GM12878 (cell line): ENCODE results near the gene KBTBD3. TPM values are rescaled to one million over a fixed set of nuclear protein-coding genes. Genes with fewer than 3 reads are reported as not detected.

Experiments used
- ATAC-seq: fragments of 200-7000 bp; cut with Tn5 transposase; 3 replicates; pipeline ENCODE4 v1.9.1; 2020; ENCODE audit warnings: mild to moderate bottlenecking, moderate library complexity
- BruUV-seq: library from RNA; stranded (reverse); fragments of 400-500 nt; replicated peaks from 2 replicates; lab custom pipeline; 2021; lab: Mats Ljungman, UMichigan
- CTCF ChIA-PET: fragments of 300-600 bp; sonication (Branson Sonifier 250); formaldehyde crosslinking; extraction: SDS; loops from one replicate; lab custom pipeline; 2021; ENCODE audit warnings: inconsistent platforms; lab: Yijun Ruan, JAX
- POLR2A ChIA-PET: fragments of 350-600 bp; formaldehyde crosslinking; extraction: SDS; loops from one replicate; lab custom pipeline; 2021; ENCODE audit warnings: inconsistent platforms; lab: Charles Lee
- RAD21 ChIA-PET: fragments of 300-600 bp; sonication (Branson Sonifier 250); formaldehyde crosslinking; loops from one replicate; lab custom pipeline; 2023; ENCODE audit warnings: antibody characterized with exemption; ENCODE audit not compliant: unreplicated experiment; lab: Charles Lee
- SMC1A ChIA-PET: fragments of 300-600 bp; sonication (Branson Sonifier 250); formaldehyde crosslinking; loops from one replicate; lab custom pipeline; 2023; ENCODE audit not compliant: unreplicated experiment, uncharacterized antibody; lab: Charles Lee
- DNase-seq: peaks from one replicate; pipeline ENCODE4 v3.0.0-alpha.2; 2011; ENCODE audit warnings: low read depth, low spot score
- FAIRE-seq: peaks from 3 replicates; lab custom pipeline; 2011; peaks lifted over from hg19 to GRCh38; lab: Jason Lieb, UNC
- H2AFZ ChIP-seq: 2 replicates; pipeline ENCODE4 v1.6.0; 2011; ENCODE audit warnings: low read depth, low read length, control low read depth; ENCODE audit not compliant: control insufficient read depth
- H3K27ac ChIP-seq: 2 replicates; pipeline ENCODE4 v1.5.1; 2011; ENCODE audit warnings: control low read depth; ENCODE audit not compliant: control insufficient read depth, insufficient read depth
- H3K27me3 ChIP-seq, 2 experiments: replicated peaks in 1 of 2; 2 replicates each; pipeline versions ENCODE4 v1.6.0 to v1.6.1; 2011; ENCODE audit warnings: low read length in 1 of 2; ENCODE audit not compliant: control insufficient read depth in 2 of 2, insufficient read depth in 2 of 2
- H3K36me3 ChIP-seq, 2 experiments: 2 replicates each; pipeline ENCODE4 v1.5.1; 2011; ENCODE audit warnings: low read length in 1 of 2; ENCODE audit not compliant: control insufficient read depth in 2 of 2, insufficient read depth in 2 of 2
- H3K4me1 ChIP-seq: 2 replicates; pipeline ENCODE4 v1.6.1; 2011; ENCODE audit warnings: mild to moderate bottlenecking, low read length, moderate library complexity, mixed read lengths; ENCODE audit not compliant: control insufficient read depth, insufficient read depth
- H3K4me2 ChIP-seq: 2 replicates; pipeline ENCODE4 v1.6.0; 2011; ENCODE audit warnings: control low read depth; ENCODE audit not compliant: control insufficient read depth, insufficient read depth
- H3K4me3 ChIP-seq: fragments of 200-600 bp; sonication (generic); 2 replicates; pipeline ENCODE4 v1.5.1; 2016
- H3K79me2 ChIP-seq: 2 replicates; pipeline ENCODE4 v1.6.0; 2011; ENCODE audit warnings: low read length; ENCODE audit not compliant: control insufficient read depth, insufficient read depth
- H3K9ac ChIP-seq: 2 replicates; pipeline ENCODE4 v1.8.0; 2011; ENCODE audit warnings: low read length, control low read depth, mixed read lengths; ENCODE audit not compliant: control insufficient read depth, insufficient read depth
- H3K9me3 ChIP-seq: replicated peaks from 3 replicates; pipeline ENCODE4 v1.5.1; 2011; ENCODE audit warnings: mild to moderate bottlenecking, low read length; ENCODE audit not compliant: control insufficient read depth, insufficient read depth
- H4K20me1 ChIP-seq: 2 replicates; pipeline ENCODE4 v1.6.0; 2011; ENCODE audit not compliant: control insufficient read depth, insufficient read depth
- ATF3 ChIP-seq: IDR thresholded peaks from 2 replicates; pipeline ENCODE4 v1.6.1; 2011; ENCODE audit warnings: low read depth, mild to moderate bottlenecking, low read length, moderate library complexity, borderline replicate concordance; ENCODE audit errors: extremely low read depth
- CREB1 ChIP-seq: IDR thresholded peaks from 2 replicates; pipeline ENCODE4 v1.6.1; 2012; ENCODE audit warnings: low read depth, mild to moderate bottlenecking, inconsistent platforms
- IKZF1 ChIP-seq: fragments of 450-650 bp; conservative IDR thresholded peaks from 2 replicates; pipeline ENCODE4 v1.6.1; 2017; ENCODE audit warnings: antibody characterized with exemption, mild to moderate bottlenecking
- MYB ChIP-seq: fragments of 150-350 bp; IDR thresholded peaks from 2 replicates; pipeline ENCODE4 v1.6.1; 2014; ENCODE audit warnings: mild to moderate bottlenecking, low read depth, low read length, borderline replicate concordance
- RAD51 ChIP-seq: fragments of 450-650 bp; IDR thresholded peaks from 2 replicates; pipeline ENCODE4 v1.6.1; 2016; ENCODE audit warnings: moderate library complexity, mild to moderate bottlenecking, inconsistent platforms
- STAT1 ChIP-seq: fragments of 450-650 bp; conservative IDR thresholded peaks from 2 replicates; pipeline ENCODE4 v1.6.1; 2014; ENCODE audit warnings: antibody characterized with exemption, mild to moderate bottlenecking
- USF1 ChIP-seq: IDR thresholded peaks from 2 replicates; pipeline ENCODE4 v1.6.1; 2011; ENCODE audit warnings: borderline replicate concordance, low read depth, mild to moderate bottlenecking, moderate library complexity, mixed read lengths, low read length; ENCODE audit not compliant: insufficient read depth; ENCODE audit errors: extremely low read length
- WGBS: methylation state at CpG from one replicate; pipeline ENCODE4 v1.1.6; 2016; ENCODE audit warnings: low lambda C conversion rate; ENCODE audit not compliant: insufficient replicate concordance, insufficient coverage; ENCODE audit errors: missing lambda C conversion rate; 5-methylcytosine and 5-hydroxymethylcytosine counted together
- in situ Hi-C: fragments of 300-500 bp; cut with MboI; formaldehyde crosslinking; loops from 9 replicates; pipeline ENCODE4 v1.14.3; 2018; ENCODE audit warnings: mixed read lengths
- intact Hi-C: fragments of 100-400 bp; cut with micrococcal nuclease; formaldehyde crosslinking; loops from one replicate; pipeline ENCODE4 v1.14.2; 2022; ENCODE audit not compliant: unreplicated experiment
- polyA plus RNA-seq, 11 experiments: library from polyadenylated mRNA; depleted of rRNA in 4 of 11; unstranded in 6 of 11; stranded (reverse) in 5 of 11; fragments of >200 nt; fragmentation: Nextera tagmentation in 4 of 11; fragmentation: Illumina TruSeq in 1 of 11; extraction: Ambion mirVana in 4 of 11; extraction: Trizol in 1 of 11; gene quantifications; 1 replicate in 1 of 11; 2 replicates in 10 of 11; pipeline versions ENCODE4 v1.2.1 to v1.2.3, GENCODE V29; 2011 to 2016; ENCODE audit warnings: inconsistent platforms in 2 of 11, missing spikeins in 2 of 11, low read depth in 1 of 11
- total RNA-seq, 4 experiments: library from RNA; depleted of rRNA in 3 of 4; stranded (reverse); fragments of >200 nt in 3 of 4; fragmentation: Illumina TruSeq in 1 of 4; extraction: Trizol in 1 of 4; gene quantifications; 2 replicates each; pipeline versions ENCODE4 v1.2.1 to v1.2.3, GENCODE V29; 2013 to 2021

KBTBD3 gene
- total and polyA plus RNA-seq, 10 of the 15 experiments (the other 5 are each of a cell fraction or from before 2014, with no cell fraction given), result 1.9 to 18.1 (median 8.4) TPM

GRCh38 chr11:106014620-106015019, 62.5 kb downstream of the KBTBD3 start:
- H3K4me2 ChIP-seq, result no peak overlapping the region
- no peaks in the 10 kb centered on the region for H4K20me1 ChIP-seq
- CTCF ChIA-PET, result interaction anchor here (1.3 kb wide), 1 partner anchor 72 kb away, joined by 3 read pairs; no protein-coding TSS in a partner anchor
- no TSS peak for BruUV-seq
- no peaks in the 10 kb centered on the region for H3K27me3 ChIP-seq
- FAIRE-seq (no peak), DNase-seq (no peak), ATAC-seq (no peak)
- no peak overlapping the region for H3K9ac ChIP-seq
- SMC1A ChIA-PET, result interaction anchor here (1.0 to 1.3 kb wide), 2 partner anchors 9 to 45 kb away, joined by 3 read pairs; no protein-coding TSS in a partner anchor
- H3K79me2 ChIP-seq, result peaks cover 42% of the 10 kb centered on the region
- in situ Hi-C loops (no loop called here), intact Hi-C loops (no loop called here)
- H2AFZ ChIP-seq, result no peak overlapping the region
- no peak overlapping the region for H3K4me3 ChIP-seq
- RAD21 ChIA-PET, result interaction anchor here (1.2 to 1.3 kb wide), 2 partner anchors 8 to 16 kb away, joined by 3 read pairs; no protein-coding TSS in a partner anchor
- POLR2A ChIA-PET, result no interaction called here
- TF ChIP-seq STAT1 (no peak), IKZF1 (no peak), RAD51 (no peak), MYB (no peak), CREB1 (no peak), USF1 (no peak), ATF3 (no peak)
- peaks cover 2 to 8% of the 10 kb centered on the region in 2 experiments for H3K36me3 ChIP-seq
- WGBS, result 100% methylated on average over 2 of the region's 2 CpGs
- H3K4me1 ChIP-seq, result peaks cover 5% of the 10 kb centered on the region; the same call in 1 of the 2 replicates
- H3K9me3 ChIP-seq, result peaks cover 1% of the 10 kb centered on the region; the same call in 1 of the 3 replicates
- no peak overlapping the region for H3K27ac ChIP-seq
